DOHH2 (cell line): Measurements from ENCODE around the gene FKBP2.
A peak's percentile ranks its signal among the peaks of the same experiment; 100 is the strongest.

Experiments used
- H3F3A ChIP-seq: fragments of 200-600 bp; sonication (generic), shearing (Covaris generic); 2 replicates; pipeline ENCODE4 v1.6.0; 2016; ENCODE audit warnings: antibody characterized with exemption, mild to moderate bottlenecking; ENCODE audit not compliant: control insufficient read depth, insufficient read depth
- H3K27ac ChIP-seq: fragments of 200-600 bp; sonication (generic); 2 replicates; pipeline ENCODE4 v1.5.1; 2014; ENCODE audit warnings: low read depth, mild to moderate bottlenecking, low read length, moderate library complexity
- H3K27me3 ChIP-seq: fragments of 200-600 bp; sonication (generic); 2 replicates; pipeline ENCODE4 v1.6.1; 2014; ENCODE audit warnings: mild to moderate bottlenecking, low read length, mixed read lengths; ENCODE audit not compliant: control insufficient read depth
- H3K36me3 ChIP-seq: fragments of 200-600 bp; sonication (generic); 2 replicates; pipeline ENCODE4 v1.6.1; 2014; ENCODE audit warnings: mild to moderate bottlenecking, low read length, moderate library complexity, mixed read lengths; ENCODE audit not compliant: control insufficient read depth
- H3K4me1 ChIP-seq: fragments of 200-600 bp; sonication (generic); 2 replicates; pipeline ENCODE4 v1.6.1; 2014; ENCODE audit warnings: mild to moderate bottlenecking, low read length, mixed read lengths; ENCODE audit not compliant: control insufficient read depth
- H3K4me2 ChIP-seq: fragments of 200-600 bp; sonication (generic); 2 replicates; pipeline ENCODE4 v1.6.0; 2014; ENCODE audit warnings: mild to moderate bottlenecking, low read length, moderate library complexity
- H3K4me3 ChIP-seq: fragments of 200-600 bp; sonication (generic); 2 replicates; pipeline ENCODE4 v1.5.1; 2014; ENCODE audit warnings: mild to moderate bottlenecking, low read length, mixed read lengths
- H3K79me2 ChIP-seq: fragments of 200-600 bp; sonication (generic); 2 replicates; pipeline ENCODE4 v1.6.1; 2014; ENCODE audit warnings: mild to moderate bottlenecking, low read length, mixed read lengths; ENCODE audit not compliant: control insufficient read depth
- H3K9me2 ChIP-seq: fragments of 200-600 bp; sonication (generic); replicated peaks from 2 replicates; pipeline ENCODE4 v1.6.1; 2014; ENCODE audit warnings: mild to moderate bottlenecking, low read length, mixed read lengths; ENCODE audit not compliant: control insufficient read depth
- H3K9me3 ChIP-seq: fragments of 200-600 bp; sonication (generic); 2 replicates; pipeline ENCODE4 v1.6.1; 2014; ENCODE audit warnings: antibody characterized with exemption, low read length, mixed read lengths; ENCODE audit not compliant: control insufficient read depth, insufficient read depth
- H4K20me1 ChIP-seq: fragments of 200-600 bp; sonication (generic); 2 replicates; pipeline ENCODE4 v1.6.0; 2014; ENCODE audit warnings: low read depth, mild to moderate bottlenecking, antibody characterized with exemption, low read length, moderate library complexity; ENCODE audit not compliant: control insufficient read depth, insufficient read depth
- CTCF ChIP-seq: fragments of 200-600 bp; sonication (generic); IDR thresholded peaks from one replicate; pipeline ENCODE4 v1.5.1; 2014; ENCODE audit warnings: antibody characterized with exemption, mild to moderate bottlenecking, low read depth, low read length; ENCODE audit not compliant: poor library complexity, severe bottlenecking
- EZH2phosphoT487 ChIP-seq: fragments of 200-600 bp; sonication (generic); IDR thresholded peaks from 2 replicates; pipeline ENCODE4 v1.6.1; 2017; ENCODE audit warnings: borderline replicate concordance, mild to moderate bottlenecking, antibody characterized with exemption, low read length, moderate library complexity, mixed read lengths

Gene FKBP2

GRCh38 chr11:64226507-64227051 lies 14.3 kb upstream of the FKBP2 start:
- H3K9me3 ChIP-seq, result no peaks in the 10 kb centered on the region
- peaks cover 39% of the 10 kb centered on the region for H3K36me3 ChIP-seq
- H3K4me2 ChIP-seq, result peak overlapping the region; percentile 99
- peaks cover 64% of the 10 kb centered on the region for H3K4me1 ChIP-seq
- H3K79me2 ChIP-seq, result peaks cover 41% of the 10 kb centered on the region
- H3F3A ChIP-seq, result peaks cover 23% of the 10 kb centered on the region
- H3K9me2 ChIP-seq, result no peaks in the 10 kb centered on the region
- TF ChIP-seq CTCF, result no peak
- TF ChIP-seq EZH2phosphoT487, result no peak
- no peaks in the 10 kb centered on the region for H4K20me1 ChIP-seq
- H3K27ac ChIP-seq, result peak overlapping the region; percentile 82
- peak overlapping the region; percentile 85 for H3K4me3 ChIP-seq
- H3K27me3 ChIP-seq, result no peaks in the 10 kb centered on the region

- TF ChIP-seq EZH2phosphoT487 (no peak), CTCF (no peak)
- Histone ChIP-seq H3K79me2 (peaks cover 46% of the 10 kb centered on the region), H3K9me2 (no peaks in the 10 kb centered on the region), H3K4me2 (peak overlapping the region; percentile 99), H3K9me3 (no peaks in the 10 kb centered on the region), H3K4me3 (peak overlapping the region; percentile 85), H3K27me3 (no peaks in the 10 kb centered on the region), H3F3A (peaks cover 23% of the 10 kb centered on the region), H3K27ac (peak overlapping the region; percentile 82), H4K20me1 (no peaks in the 10 kb centered on the region), H3K36me3 (peaks cover 37% of the 10 kb centered on the region), H3K4me1 (peaks cover 73% of the 10 kb centered on the region)
Measured at GRCh38 chr11:64227405-64227956, 13.4 kb upstream of the FKBP2 start.

GRCh38 chr11:64229090-64229743 lies 11.7 kb upstream of the FKBP2 start:
- H3K4me3 ChIP-seq, result peak overlapping the region; percentile 89
- H3K27ac ChIP-seq, result peak overlapping the region; percentile 94
- peaks cover 82% of the 10 kb centered on the region for H3K4me1 ChIP-seq
- H3K9me2 ChIP-seq, result no peaks in the 10 kb centered on the region
- H4K20me1 ChIP-seq, result no peaks in the 10 kb centered on the region
- no peaks in the 10 kb centered on the region for H3K9me3 ChIP-seq
- peaks cover 22% of the 10 kb centered on the region for H3K36me3 ChIP-seq
- H3K27me3 ChIP-seq, result no peaks in the 10 kb centered on the region
- H3F3A ChIP-seq, result peaks cover 24% of the 10 kb centered on the region
- peaks cover 46% of the 10 kb centered on the region for H3K79me2 ChIP-seq
- H3K4me2 ChIP-seq, result peak overlapping the region; percentile 97
- no peak for TF ChIP-seq CTCF
- TF ChIP-seq EZH2phosphoT487, result no peak
